OCI-LY3 (cell line): ENCODE data around the gene TUB.

ENCODE experiments used
- H2AFZ ChIP-seq: fragments of 200-600, 300-600 bp; shearing (Covaris generic); 2 replicates; pipeline ENCODE4 v1.6.0; 2014; ENCODE audit warnings: antibody characterized with exemption, low read depth, low read length
- H3K27ac ChIP-seq: fragments of 200-600, 300-600 bp; sonication (generic); 2 replicates; pipeline ENCODE4 v1.5.1; 2014; ENCODE audit warnings: mild to moderate bottlenecking, low read length, moderate library complexity, mixed read lengths
- H3K27me3 ChIP-seq: fragments of 200-600, 300-600 bp; sonication (generic); 2 replicates; pipeline ENCODE4 v1.6.1; 2014; ENCODE audit warnings: low read depth, low read length, mixed read lengths
- H3K36me3 ChIP-seq: fragments of 200-600, 300-600 bp; sonication (generic); replicated peaks from 2 replicates; pipeline ENCODE3; 2014; ENCODE audit warnings: low read depth, low read length, mixed read lengths
- H3K4me1 ChIP-seq: fragments of 300-600, 200-600 bp; sonication (generic); 2 replicates; pipeline ENCODE4 v1.6.1; 2014; ENCODE audit warnings: low read length, mixed read lengths
- H3K4me2 ChIP-seq: fragments of 200-600, 300-600 bp; sonication (generic); 2 replicates; pipeline ENCODE4 v1.6.1; 2014; ENCODE audit warnings: low read length, mixed read lengths
- H3K4me3 ChIP-seq: fragments of 300-600, 200-600 bp; sonication (generic); 2 replicates; pipeline ENCODE4 v1.5.1; 2014; ENCODE audit warnings: antibody characterized with exemption, mild to moderate bottlenecking, low read length, moderate library complexity
- H3K79me2 ChIP-seq: fragments of 300-600, 200-600 bp; shearing (Covaris generic); 2 replicates; pipeline ENCODE4 v1.6.1; 2014; ENCODE audit warnings: mild to moderate bottlenecking, low read length, mixed read lengths
- H3K9ac ChIP-seq: fragments of 300-600, 200-600 bp; shearing (Covaris generic); 2 replicates; pipeline ENCODE4 v1.6.0; 2014; ENCODE audit warnings: mild to moderate bottlenecking, low read length, moderate library complexity
- H3K9me3 ChIP-seq: fragments of 200-600, 300-600 bp; shearing (Covaris generic); 2 replicates; pipeline ENCODE4 v1.6.1; 2014; ENCODE audit warnings: low read length, mixed read lengths; ENCODE audit not compliant: insufficient read depth
- H4K20me1 ChIP-seq: fragments of 200-600, 300-600 bp; sonication (generic); 2 replicates; pipeline ENCODE4 v1.6.1; 2016; ENCODE audit warnings: low read length, mixed read lengths; ENCODE audit not compliant: insufficient read depth
- EZH2phosphoT487 ChIP-seq: fragments of 200-600 bp; shearing (Covaris generic); IDR thresholded peaks from 2 replicates; pipeline ENCODE4 v1.6.1; 2018; ENCODE audit warnings: antibody characterized with exemption, mixed run types, low read depth
- TF ChIP-seq, protein P1 (sequence below): fragments of 200-600, 300-600 bp; sonication (generic); IDR thresholded peaks from 2 replicates; pipeline ENCODE4 v1.5.1; 2014; ENCODE audit warnings: antibody characterized with exemption, low read length, low read depth

The TUB gene

DNA sequence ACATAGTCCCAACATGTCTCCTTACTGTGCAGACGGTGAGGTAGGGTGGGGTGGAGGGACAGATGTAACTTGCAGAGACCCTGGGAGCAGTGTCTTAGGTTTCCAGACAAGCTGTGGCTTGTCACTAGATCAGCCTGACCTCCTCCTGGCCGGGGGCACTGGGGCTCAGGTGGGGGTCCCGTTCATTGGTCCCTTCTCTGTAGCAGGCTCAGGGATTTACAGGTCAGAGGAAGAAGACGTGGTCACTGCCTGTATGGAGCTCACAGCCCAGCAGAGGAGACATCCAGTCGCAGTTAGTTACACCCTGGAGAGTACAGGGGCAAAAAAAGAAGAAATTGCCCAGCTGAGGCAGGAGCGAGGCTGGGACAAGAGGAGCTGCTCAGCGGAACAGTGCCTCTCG lies 22.0 kb upstream of the TUB start:
- H3K27me3 ChIP-seq: no peaks in the 10 kb centered on the region
- H3K4me3 ChIP-seq: no peak overlapping the region
- H3K79me2 ChIP-seq: no peaks in the 10 kb centered on the region
- H4K20me1 ChIP-seq: no peaks in the 10 kb centered on the region
- H3K27ac ChIP-seq: no peak overlapping the region
- H3K36me3 ChIP-seq: no peaks in the 10 kb centered on the region
- no peaks in the 10 kb centered on the region for H3K9me3 ChIP-seq
- H3K4me2 ChIP-seq: no peak overlapping the region
- TF ChIP-seq EZH2phosphoT487: no peak
- TF ChIP-seq, protein P1, sequence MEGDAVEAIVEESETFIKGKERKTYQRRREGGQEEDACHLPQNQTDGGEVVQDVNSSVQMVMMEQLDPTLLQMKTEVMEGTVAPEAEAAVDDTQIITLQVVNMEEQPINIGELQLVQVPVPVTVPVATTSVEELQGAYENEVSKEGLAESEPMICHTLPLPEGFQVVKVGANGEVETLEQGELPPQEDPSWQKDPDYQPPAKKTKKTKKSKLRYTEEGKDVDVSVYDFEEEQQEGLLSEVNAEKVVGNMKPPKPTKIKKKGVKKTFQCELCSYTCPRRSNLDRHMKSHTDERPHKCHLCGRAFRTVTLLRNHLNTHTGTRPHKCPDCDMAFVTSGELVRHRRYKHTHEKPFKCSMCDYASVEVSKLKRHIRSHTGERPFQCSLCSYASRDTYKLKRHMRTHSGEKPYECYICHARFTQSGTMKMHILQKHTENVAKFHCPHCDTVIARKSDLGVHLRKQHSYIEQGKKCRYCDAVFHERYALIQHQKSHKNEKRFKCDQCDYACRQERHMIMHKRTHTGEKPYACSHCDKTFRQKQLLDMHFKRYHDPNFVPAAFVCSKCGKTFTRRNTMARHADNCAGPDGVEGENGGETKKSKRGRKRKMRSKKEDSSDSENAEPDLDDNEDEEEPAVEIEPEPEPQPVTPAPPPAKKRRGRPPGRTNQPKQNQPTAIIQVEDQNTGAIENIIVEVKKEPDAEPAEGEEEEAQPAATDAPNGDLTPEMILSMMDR: no peak
- no peaks in the 10 kb centered on the region for H3K4me1 ChIP-seq
- no peak overlapping the region for H3K9ac ChIP-seq
- no peak overlapping the region for H2AFZ ChIP-seq

DNA sequence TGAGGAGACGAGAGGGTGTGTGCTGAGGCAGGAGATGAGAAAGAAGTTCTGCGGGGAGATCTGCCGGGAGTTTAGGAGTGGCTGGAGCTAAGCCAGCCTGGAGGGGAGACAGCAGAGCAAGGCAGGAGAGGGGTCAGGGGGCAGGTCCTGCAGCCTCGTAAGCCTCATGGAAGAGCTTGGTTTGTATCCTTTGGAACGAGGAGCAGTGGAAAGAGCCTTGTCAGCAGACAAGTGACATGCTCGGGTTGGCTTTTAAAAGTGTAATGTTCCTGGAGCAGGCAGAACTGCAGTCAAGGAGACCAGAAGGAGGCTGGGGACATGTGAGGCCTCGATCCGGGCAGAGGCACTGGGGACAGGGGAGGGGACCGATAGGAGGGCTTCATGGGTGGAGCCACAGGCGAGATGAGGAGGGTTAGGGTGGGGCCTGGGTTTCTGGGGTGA lies 21.4 kb upstream of the TUB start:
- H3K4me2 ChIP-seq: no peak overlapping the region

DNA sequence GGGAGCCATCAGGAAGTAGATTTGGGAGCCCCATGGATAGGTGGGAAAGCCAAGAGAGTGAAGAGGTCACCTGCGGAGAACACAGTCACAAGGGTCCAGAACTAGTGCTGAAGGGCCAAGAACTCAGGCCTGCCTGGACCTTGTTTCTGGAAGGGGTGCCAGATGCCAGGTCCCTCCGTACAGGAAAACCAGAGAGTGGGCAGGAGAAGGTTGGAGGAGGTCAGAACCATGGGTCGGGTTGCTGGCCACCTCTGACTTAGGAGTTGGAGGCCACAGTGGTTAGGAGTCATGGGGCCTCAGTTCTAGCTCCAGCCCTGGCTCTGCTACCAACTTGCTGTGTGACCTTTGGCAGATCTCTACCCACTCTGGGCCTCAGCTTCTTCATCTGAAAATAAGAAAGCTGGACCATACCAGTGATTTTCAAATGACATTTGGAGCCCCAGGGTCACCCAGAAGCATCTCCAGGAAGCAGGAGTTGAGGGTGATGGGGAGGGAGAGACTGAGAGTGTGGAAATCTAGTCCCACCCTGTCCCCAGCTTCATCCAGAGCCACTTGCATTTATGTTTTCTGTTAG lies 20.8 kb upstream of the TUB start:
- Histone ChIP-seq H4K20me1 (no peaks in the 10 kb centered on the region), H3K27ac (no peak overlapping the region), H3K36me3 (no peaks in the 10 kb centered on the region), H3K4me1 (no peaks in the 10 kb centered on the region), H3K79me2 (no peaks in the 10 kb centered on the region), H3K4me2 (no peak overlapping the region), H3K4me3 (no peak overlapping the region), H3K27me3 (no peaks in the 10 kb centered on the region), H3K9ac (no peak overlapping the region), H3K9me3 (no peaks in the 10 kb centered on the region), H2AFZ (no peak overlapping the region)
- TF ChIP-seq, protein P1: no peak
- TF ChIP-seq EZH2phosphoT487: no peak

More for the DNA sequence above, 21.4 kb upstream of the TUB start:
- TF ChIP-seq, protein P1: no peak
- TF ChIP-seq EZH2phosphoT487: no peak
- H3K4me1 ChIP-seq: no peaks in the 10 kb centered on the region
- no peak overlapping the region for H3K9ac ChIP-seq
- no peaks in the 10 kb centered on the region for H3K36me3 ChIP-seq
- H3K27me3 ChIP-seq: no peaks in the 10 kb centered on the region
- H3K27ac ChIP-seq: no peak overlapping the region
- no peaks in the 10 kb centered on the region for H3K9me3 ChIP-seq
- H2AFZ ChIP-seq: no peak overlapping the region
- H4K20me1 ChIP-seq: no peaks in the 10 kb centered on the region
- H3K4me3 ChIP-seq: no peak overlapping the region
- H3K79me2 ChIP-seq: no peaks in the 10 kb centered on the region

DNA sequence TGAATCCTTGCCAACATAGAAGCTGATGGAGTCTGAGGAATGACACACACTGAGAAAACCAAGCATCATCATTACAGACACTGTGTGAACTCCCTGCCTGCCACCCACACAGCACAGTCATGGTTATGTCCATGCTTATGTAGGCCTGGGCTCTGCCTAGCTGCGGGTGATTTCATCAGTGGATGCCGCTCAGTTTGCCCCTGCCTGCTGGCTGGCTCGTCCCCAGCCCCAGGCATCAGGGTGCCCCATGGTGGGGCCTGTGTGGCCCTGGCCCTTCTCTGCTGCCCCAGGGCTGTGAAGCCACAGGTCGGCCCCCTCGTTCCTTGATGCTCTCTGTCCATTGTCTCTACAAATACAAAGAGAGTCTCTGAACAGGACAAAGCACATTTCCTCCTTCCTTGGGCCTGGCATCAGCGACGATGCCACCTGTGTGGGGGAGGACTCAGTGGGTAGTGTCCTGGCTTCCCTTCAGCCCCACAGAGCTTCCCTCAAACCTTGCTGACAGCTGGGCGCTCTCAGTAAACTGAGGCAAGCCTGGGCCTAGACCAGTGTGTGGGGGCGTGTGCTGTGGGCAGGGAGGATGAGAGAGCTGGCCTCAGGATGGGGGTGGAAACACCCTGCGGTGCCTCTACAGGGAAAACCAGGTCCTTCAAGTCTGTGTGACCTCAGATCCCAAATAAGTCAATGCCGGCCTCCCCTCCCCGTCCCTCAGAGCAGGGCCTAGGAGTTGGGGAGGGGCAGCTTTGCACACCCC lies 20.0 kb upstream of the TUB start:
- no peaks in the 10 kb centered on the region for H4K20me1 ChIP-seq
- no peaks in the 10 kb centered on the region for H3K4me1 ChIP-seq
- no peaks in the 10 kb centered on the region for H3K36me3 ChIP-seq
- no peaks in the 10 kb centered on the region for H3K9me3 ChIP-seq
- no peak overlapping the region for H3K4me2 ChIP-seq
- TF ChIP-seq, protein P1: no peak
- no peak for TF ChIP-seq EZH2phosphoT487
- no peak overlapping the region for H3K9ac ChIP-seq
- H3K27me3 ChIP-seq: no peaks in the 10 kb centered on the region
- no peak overlapping the region for H3K4me3 ChIP-seq
- H2AFZ ChIP-seq: no peak overlapping the region
- H3K27ac ChIP-seq: no peak overlapping the region
- no peaks in the 10 kb centered on the region for H3K79me2 ChIP-seq
